Stimulated activated CD4-positive, alpha-beta T cell treated with anti-CD3 and anti-CD28 coated beads, Interleukin-2, amount 100 ng/mL, for 48 hours (primary cell): ENCODE results near the gene CIB4.

Experiments
- DNase-seq, 2 donors: peaks; one replicate each; pipeline ENCODE4 v3.0.0-alpha.2; 2020

Gene CIB4

GRCh38 chr2:26605195-26605998, 35.8 kb downstream of the CIB4 start:
- DNase-seq, result peak; percentile 19 to 26

GRCh38 chr2:26602575-26602974, 38.6 kb downstream of the CIB4 start:
- no peak for DNase-seq

DNA sequence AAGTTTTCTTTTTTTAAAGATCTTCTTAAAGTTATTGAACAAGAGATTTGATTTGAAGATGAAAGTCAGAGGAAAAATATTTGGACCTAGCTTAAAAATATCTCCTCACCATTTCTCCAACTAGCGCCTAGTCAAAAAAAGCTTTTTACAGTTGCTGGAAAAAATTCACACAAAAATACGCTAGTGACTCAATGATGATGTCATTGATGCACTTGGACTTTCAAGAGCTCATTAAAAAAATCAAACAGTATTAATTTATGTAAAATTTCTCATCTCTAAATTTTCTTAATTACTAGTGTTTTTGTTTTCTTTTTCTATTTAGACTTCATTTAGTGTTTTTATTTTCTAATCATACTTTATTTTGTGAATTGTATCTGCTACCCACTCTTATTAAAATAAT, 41.8 kb downstream of the CIB4 start:
- DNase-seq, result no peak

- DNase-seq, result no peak
These were observed 42.2 kb downstream of the CIB4 start for GRCh38 chr2:26598996-26599373.

DNA sequence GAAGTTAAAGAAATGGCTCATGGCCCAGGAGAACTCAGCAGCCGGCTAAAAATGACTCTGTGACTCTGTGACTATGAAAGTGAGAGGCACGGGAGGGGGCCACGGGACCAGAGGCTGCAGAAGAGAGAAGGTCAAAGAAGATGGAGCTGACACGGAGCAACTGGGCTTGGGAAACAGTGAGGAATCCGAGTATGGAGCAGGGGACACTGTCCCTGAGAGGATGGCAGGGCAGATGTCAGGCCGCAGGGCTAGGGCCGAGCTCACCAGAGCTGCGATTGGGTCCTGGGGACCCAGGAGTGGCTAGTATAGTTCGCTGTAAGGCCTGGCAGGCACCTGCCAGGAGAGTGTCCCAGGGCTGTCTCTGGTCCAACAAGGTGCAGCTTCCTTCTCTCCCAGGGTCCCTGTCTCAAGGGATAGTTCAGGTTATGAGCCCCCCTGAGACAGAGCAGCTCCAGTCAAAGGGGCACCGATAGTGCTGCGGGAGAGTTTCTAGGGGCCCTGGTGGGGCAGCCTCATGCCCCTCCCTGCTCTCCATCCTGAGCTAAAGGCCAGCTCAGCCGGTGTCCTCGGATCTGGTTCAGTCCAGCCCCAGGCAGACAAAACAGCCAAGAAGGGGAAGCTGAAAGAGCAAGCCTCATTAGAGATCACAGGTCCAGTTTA, 42.7 kb downstream of the CIB4 start:
- no peak for DNase-seq

DNA sequence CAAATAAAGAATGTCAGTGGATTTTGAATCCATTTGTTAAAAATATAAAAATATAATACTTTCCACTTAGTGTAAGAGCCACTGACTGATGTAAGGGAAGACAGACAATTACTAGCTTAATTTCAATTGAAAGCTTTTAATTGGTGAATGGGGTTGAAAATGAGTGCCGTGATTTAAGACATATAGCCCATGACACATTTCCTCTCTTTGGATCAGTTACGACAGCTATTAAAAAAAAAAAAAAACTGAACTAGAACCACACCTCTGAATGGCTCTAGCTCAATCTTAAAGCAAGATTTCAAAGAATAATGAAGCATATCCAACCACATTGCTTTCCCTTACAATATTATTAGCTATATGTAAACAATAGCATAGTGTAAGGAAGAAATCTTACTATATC, 44.0 kb downstream of the CIB4 start:
- DNase-seq, result no peak

- no peak for DNase-seq
These were observed 46.0 kb downstream of the CIB4 start for GRCh38 chr2:26595146-26595545.

DNA sequence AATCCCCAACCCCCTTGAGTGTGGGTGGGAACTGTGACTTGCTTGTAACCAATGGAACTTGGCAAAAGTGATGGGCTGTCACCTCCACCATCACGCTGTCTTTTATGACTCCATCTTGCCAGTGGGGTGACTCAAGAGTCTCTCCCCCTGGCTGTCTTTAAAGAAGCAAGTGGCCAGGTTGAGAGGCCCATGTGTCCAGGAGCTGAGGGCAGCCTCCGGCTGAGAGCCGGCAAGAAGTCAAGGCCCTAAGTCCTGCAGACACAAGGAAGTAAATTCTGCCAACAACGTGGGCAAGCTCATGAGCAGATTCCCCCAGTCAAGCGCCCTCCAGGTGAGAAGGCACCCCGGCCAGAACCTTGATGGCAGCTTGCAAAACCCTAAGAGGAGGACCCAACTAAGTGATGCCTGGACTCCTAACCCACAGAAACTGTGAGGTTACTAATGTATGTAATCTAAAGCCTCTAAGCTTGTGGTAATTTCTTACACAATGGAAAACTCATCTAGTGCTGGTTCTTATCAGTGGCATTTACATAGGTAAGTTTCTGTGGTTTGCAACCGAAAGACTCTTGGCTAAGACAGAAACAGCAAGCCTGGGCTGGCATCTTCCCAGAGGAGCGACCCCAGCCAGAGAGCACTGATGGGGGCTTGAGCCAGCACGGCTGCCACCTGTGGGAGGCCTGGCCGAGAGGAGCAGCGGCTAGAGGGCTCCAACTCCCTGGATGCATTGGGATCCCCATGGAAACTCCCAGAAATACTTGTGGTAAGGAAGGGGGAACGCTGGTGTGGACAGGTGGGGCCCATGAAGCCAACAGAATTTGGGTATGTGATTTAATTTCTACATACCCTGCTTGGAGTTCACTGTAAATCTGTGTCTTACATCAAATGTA, 49.3 kb downstream of the CIB4 start:
- no peak for DNase-seq

- DNase-seq, result no peak
These were observed 50.1 kb downstream of the CIB4 start for GRCh38 chr2:26590980-26591618.

- no peak for DNase-seq
These were observed 50.7 kb downstream of the CIB4 start for GRCh38 chr2:26590508-26590907.

GRCh38 chr2:26588576-26588975, 52.6 kb downstream of the CIB4 start:
- no peak for DNase-seq

- DNase-seq, result no peak
These were observed 53.2 kb downstream of the CIB4 start for GRCh38 chr2:26587994-26588393.

- no peak for DNase-seq
These were observed 55.2 kb downstream of the CIB4 start for GRCh38 chr2:26585966-26586365.

DNA sequence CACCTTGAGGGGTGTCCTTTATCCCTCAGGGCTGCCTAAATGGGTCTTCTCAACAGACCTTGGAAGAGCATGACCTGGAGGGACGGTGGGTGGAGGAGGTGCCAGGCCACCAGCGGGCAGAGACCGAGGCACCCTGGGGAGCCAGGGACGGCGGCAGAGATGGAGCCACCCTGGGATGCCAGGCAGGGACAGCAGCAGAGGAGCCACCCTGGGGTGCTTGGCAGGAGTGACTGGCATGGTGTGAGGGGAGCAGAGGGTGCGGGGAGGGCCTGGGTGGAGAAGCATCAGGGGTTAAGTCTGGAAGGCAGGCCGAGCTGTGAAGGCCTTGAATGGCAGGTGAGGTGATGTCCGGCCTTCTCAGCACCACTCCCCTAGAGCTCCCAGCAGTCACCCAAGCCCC, 56.1 kb downstream of the CIB4 start:
- DNase-seq, result no peak

- DNase-seq, result no peak
These were observed 56.5 kb downstream of the CIB4 start for GRCh38 chr2:26584656-26585055.

DNA sequence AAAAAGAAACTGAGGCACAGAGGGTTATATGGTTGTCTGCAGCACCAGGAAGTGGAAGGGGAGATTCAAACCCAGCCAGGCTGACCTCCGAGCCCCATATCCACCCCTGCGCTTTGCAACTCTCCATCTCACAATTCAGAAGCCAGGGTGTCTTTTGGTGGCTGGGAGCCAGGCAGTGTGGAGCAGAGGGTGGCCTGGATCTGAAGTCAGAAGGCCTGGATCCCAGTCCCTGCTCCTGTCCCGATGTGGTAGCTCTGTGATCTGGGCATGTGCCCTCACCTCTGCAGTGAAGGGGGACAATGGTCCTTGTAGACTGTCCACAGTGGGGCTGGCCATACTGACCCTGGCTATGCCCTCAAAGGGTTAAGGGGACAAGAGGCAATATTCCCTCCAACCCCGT, 57.0 kb downstream of the CIB4 start:
- DNase-seq, result no peak

DNA sequence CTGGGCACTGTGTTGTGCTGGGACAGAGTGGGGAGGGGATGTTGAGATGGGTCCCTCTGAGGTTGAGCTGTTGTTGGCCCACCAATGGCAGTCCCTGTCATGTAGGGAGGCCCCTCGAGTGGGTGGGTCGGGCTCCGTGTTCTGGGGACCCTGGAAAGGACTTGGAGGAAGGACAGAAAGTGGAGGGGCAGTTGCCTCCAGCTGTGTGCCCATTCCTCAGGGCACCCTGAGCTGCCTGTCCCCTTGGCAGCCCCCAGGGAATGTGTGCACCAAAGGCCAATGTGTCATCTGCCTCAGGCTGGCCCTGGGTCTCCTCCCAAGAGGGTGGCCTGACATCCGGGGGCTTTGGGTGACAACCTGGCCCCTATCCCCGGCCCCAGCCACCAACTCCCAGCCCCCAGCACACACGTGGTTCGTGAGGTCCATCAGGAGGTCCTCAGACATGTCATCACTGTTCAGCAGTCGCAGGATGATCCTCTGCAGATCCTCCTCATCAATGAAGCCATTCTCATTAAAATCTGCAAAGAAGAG, 57.7 kb downstream of the CIB4 start:
- no peak for DNase-seq

DNA sequence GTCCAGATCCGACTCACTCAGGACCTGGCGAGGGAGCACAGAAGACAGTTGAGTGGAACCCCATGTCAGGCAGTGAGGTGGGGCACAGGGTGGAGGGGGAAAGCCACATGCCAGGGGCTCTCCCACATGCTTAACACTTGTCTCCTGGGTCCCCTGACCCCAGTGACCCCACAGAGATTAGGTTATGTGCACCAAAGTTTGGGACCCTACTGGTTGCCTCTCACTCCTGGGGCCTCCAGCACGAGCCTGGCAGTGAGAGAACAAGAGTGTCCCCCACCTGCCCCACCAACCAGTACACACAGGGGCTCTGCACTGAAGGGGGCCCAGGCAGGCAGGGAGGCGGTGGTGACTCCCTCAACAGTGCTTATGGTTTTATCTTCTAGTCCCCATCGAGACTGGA, 58.3 kb downstream of the CIB4 start:
- DNase-seq, result no peak

DNA sequence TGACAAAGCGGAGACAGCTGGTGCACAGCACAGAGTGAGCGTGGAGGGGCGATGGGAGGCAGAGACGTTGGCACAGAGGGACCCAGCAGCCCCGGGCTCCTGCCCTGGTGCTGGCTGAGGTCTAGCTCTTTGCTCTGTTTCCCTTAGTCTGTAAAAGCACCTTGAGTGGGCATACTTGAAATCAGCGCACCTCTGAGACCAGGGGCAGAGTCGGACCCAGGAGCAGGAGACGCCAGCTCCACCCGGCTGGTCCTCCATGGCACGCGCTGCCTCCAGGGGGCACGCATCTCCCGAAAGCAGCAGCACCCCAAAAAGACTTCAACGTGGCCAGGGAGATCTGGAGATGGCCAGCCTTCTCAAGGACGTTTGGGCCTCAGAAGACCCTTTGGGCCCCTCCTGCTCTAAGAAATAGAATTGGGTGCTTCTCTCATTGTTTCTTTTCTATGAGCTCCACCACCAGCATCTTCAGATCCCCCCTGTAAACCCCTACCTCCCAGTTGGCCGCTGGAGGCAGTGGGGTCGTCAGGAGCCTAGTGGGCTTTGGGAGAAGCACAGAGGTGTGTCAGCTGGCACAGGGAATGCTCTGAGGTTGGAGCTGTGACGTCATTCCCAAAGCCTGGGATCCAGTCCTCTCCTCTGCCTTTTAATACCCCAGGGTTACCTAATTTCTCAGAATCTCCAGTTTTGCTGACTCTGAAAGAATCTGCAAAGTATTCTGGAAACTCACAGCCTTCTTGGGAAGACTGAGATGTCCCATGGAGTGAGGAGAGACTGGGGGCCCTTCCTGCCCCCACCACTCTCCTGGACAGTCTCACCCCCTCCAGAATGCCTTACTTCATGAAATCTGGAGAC, 58.9 kb downstream of the CIB4 start:
- DNase-seq, result no peak

GRCh38 chr2:26581266-26581990, 59.7 kb downstream of the CIB4 start:
- no peak for DNase-seq

DNA sequence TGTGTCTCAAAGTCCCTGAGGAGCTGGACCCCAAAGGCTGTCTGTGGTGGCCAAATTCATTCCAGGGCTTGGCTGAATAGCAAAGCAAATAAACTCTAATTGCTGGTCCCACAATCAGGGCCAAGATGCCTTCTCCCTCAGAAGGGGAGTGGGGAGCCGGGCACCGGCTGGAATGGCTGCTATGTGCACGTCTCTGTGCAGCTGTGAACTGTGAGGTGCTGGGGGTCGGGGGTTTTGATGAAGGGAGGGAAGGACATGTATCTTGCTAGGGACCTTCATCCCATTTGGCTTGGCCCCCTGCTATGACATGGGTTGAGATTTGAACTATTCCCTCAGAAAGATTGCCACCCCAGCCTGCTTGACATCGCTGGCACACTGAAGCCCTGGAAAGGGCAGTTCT, 60.4 kb downstream of the CIB4 start:
- no peak for DNase-seq
